Stimulated activated naive CD8-positive, alpha-beta T cell treated with anti-CD3 and anti-CD28 coated beads, Interleukin-15, Interleukin-2, amounts not matched to agents 100 ng/mL and 50 ng/mL, for 24 hours (primary cell): ENCODE results near the gene MAP4K3.
"Not testable (repeated sequence)": the region's sequence is repeated elsewhere in the genome, so short reads cannot be mapped to it uniquely, and the experiment has no call there.

Experiments used
- H3K27ac Mint-ChIP-seq: one replicate; pipeline ENCODE4 v1.8.0; 2021; ENCODE audit warnings: mild to moderate bottlenecking, mixed read lengths
- H3K27me3 Mint-ChIP-seq: one replicate; pipeline ENCODE4 v1.8.0; 2021; ENCODE audit warnings: mixed read lengths
- H3K36me3 Mint-ChIP-seq: one replicate; pipeline ENCODE4 v1.8.0; 2021; ENCODE audit warnings: low read depth, mixed read lengths
- H3K4me1 Mint-ChIP-seq: one replicate; pipeline ENCODE4 v1.8.0; 2021; ENCODE audit warnings: low read depth, mixed read lengths
- H3K4me3 Mint-ChIP-seq: one replicate; pipeline ENCODE4 v1.8.0; 2021; ENCODE audit warnings: mild to moderate bottlenecking, mixed read lengths
- H3K9me3 Mint-ChIP-seq: one replicate; pipeline ENCODE4 v1.8.0; 2021; ENCODE audit warnings: mixed read lengths

Gene MAP4K3

DNA sequence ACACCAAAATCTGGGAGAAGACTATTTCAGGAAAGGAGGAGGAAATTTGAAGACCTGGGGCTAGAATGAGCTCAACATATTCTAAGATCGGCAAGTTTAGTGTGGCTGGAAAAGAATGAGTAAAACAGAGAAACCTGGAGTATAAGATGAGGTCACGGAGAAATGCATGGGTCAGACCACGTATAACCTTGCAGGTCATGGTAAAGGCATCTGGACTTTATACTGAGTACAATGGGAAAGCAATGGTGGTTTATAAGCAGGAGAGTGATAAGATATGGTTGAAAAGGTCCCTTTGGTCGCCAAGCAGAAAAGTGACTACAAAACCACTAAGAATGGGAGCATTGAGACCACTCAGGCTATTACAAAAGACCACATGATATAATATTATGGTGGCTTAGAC lies 102.1 kb downstream of the MAP4K3 start:
- H3K36me3 Mint-ChIP-seq, result peaks cover 26% of the 10 kb centered on the region
- no peak overlapping the region for H3K27ac Mint-ChIP-seq
- no peaks in the 10 kb centered on the region for H3K9me3 Mint-ChIP-seq
- H3K4me1 Mint-ChIP-seq, result peaks cover 18% of the 10 kb centered on the region
- no peaks in the 10 kb centered on the region for H3K27me3 Mint-ChIP-seq
- no peak overlapping the region for H3K4me3 Mint-ChIP-seq

DNA sequence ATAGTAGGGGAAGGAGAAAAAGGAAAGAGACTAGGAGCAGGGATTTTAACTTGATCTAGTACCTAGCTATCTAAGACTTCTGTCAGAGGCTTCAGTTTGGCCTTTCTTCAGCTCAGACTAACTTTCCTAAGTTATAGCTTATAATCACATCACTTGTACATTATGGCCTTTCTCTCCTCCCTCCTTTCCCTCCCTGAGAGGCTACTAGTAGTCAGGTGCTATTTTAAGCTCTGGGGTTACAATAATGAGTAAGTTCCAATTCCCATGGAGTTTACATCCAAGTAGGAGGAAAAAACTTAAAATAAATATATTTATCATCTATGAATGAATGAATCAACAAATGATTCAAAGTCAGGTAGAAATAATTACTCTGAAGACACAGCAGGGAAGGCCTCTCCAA lies 102.6 kb downstream of the MAP4K3 start:
- H3K4me3 Mint-ChIP-seq, result no peak overlapping the region

DNA sequence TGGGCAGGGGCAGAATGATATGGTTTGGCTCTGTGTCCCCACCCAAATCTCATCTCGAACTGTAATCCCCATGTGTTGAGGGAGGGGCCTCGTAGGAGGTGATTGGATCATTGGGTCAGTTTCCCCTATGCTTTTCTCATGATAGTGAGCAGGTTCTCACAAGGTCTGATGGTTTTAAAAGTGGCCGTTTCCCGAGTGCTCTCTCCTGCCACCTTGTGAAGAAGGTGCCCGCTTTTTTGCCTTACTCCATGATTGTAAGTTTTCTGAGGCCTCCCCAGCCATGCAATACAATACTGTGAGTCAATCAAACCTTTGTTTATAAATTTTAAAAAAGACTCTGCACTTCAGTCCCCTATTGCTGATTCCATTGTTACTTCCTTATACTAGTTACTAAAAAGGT lies 110.4 kb downstream of the MAP4K3 start:
- Mint-ChIP-seq H3K36me3 (peaks cover 43% of the 10 kb centered on the region), H3K27me3 (no peaks in the 10 kb centered on the region), H3K9me3 (no peaks in the 10 kb centered on the region), H3K27ac (no peak overlapping the region), H3K4me3 (no peak overlapping the region), H3K4me1 (peaks cover 5% of the 10 kb centered on the region)

More for the DNA sequence above, 102.6 kb downstream of the MAP4K3 start:
- peaks cover 18% of the 10 kb centered on the region for H3K4me1 Mint-ChIP-seq
- peaks cover 29% of the 10 kb centered on the region for H3K36me3 Mint-ChIP-seq
- H3K9me3 Mint-ChIP-seq, result no peaks in the 10 kb centered on the region
- no peak overlapping the region for H3K27ac Mint-ChIP-seq
- H3K27me3 Mint-ChIP-seq, result no peaks in the 10 kb centered on the region

DNA sequence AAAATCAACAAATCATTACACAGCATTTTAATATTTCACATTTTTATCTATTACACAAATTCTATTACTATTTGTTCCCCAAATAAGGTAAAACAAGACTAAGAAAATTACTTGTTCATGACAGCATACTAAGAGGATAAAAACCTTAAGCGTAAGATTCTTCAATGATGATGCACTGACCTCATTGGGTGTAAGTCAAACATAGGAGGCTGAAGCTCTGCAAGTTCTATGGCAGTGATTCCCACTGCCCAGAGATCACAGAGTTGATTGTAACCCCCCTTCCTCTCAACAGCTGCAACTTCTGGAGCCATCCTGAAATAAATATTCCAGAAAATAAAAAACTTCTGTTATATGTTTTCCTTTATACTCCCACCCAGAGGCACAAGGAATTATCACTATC lies 111.1 kb downstream of the MAP4K3 start:
- Mint-ChIP-seq H3K36me3 (peaks cover 39% of the 10 kb centered on the region), H3K9me3 (no peaks in the 10 kb centered on the region), H3K4me3 (no peak overlapping the region), H3K4me1 (peaks cover 5% of the 10 kb centered on the region), H3K27me3 (no peaks in the 10 kb centered on the region), H3K27ac (no peak overlapping the region)

DNA sequence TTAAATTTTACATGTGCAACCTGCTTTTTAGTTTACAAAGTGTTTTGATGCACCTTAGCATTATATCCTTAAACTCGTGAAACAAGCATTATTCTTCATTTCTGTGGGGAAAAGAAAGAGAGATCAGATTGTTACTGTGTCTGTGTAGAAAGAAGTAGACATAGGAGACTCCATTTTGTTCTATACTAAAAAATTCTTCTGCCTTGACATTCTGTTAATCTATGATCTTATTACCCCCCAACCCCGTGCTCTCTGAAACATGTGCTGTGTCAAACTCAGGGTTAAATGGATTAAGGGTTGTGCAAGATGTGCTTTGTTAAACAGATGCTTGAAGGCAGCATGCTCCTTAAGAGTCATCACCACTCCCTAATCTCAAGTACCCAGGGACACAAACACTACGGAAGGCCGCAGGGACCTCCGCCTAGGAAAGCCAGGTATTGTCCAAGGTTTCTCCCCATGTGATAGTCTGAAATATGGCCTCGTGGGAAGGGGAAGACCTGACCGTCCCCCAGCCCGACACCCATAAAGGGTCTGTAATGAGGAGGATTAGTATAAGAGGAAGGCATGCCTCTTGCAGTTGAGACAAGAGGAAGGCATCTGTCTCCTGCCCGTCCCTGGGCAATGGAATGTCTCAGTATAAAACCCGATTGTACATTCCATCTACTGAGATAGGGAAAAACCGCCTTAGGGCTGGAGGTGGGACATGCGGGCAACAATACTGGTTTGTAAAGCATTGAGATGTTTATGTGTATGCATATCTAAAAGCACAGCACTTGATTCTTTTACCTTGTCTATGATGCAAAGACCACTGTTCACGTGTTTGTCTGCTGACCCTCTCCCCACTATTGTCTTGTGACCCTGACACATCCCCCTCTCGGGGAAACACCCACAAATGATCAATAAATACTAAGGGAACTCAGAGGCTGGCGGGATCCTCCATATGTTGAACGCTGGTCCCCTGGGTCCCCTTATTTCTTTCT lies 115.7 kb downstream of the MAP4K3 start:
- H3K27me3 Mint-ChIP-seq, H3K4me3 Mint-ChIP-seq, H3K27ac Mint-ChIP-seq, H3K4me1 Mint-ChIP-seq, H3K9me3 Mint-ChIP-seq: not testable (repeated sequence)
- peaks cover 11% of the 10 kb centered on the region for H3K36me3 Mint-ChIP-seq

DNA sequence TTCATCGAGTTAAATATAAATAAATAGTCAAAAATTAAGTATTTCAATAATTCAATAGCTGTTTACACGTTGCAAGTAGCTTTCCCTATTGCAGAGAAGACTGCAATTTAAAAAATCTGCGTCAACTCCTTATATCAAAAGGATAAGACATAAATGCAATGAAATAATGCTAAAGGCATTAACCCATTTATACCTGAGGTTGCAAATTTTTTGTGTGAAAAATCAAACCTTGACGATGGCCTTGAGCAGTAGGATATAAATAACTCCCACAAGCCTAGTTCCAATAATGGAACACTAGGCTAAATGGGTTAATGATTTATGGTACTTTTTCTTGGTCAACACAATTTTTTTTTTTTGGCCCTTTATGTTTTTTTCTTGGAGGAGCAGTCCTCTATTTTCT lies 116.9 kb downstream of the MAP4K3 start:
- no peaks in the 10 kb centered on the region for H3K4me1 Mint-ChIP-seq
- H3K27ac Mint-ChIP-seq, result no peak overlapping the region
- no peak overlapping the region for H3K4me3 Mint-ChIP-seq
- peaks cover 8% of the 10 kb centered on the region for H3K36me3 Mint-ChIP-seq
- no peaks in the 10 kb centered on the region for H3K27me3 Mint-ChIP-seq
- no peaks in the 10 kb centered on the region for H3K9me3 Mint-ChIP-seq

DNA sequence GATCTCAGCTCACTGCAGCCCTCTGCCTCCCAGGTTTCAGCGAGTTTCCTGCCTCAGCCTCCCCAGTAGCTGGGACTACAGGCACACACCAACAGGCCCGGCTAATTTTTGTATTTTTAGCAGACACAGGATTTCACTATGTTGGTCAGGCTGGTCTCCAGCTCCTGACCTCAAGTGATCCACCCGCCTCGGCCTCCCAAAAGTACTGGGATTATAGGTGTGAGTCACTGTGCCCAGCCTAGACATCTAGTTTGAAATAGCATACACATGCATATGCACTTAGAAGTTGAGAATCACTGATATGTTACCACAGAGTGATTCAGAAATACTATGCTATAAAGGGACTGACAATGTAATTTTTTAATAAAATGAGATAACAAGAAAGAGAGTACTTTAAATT lies 123.5 kb downstream of the MAP4K3 start:
- H3K4me1 Mint-ChIP-seq, result no peaks in the 10 kb centered on the region
- H3K36me3 Mint-ChIP-seq, result peaks cover 14% of the 10 kb centered on the region
- no peaks in the 10 kb centered on the region for H3K27me3 Mint-ChIP-seq
- H3K27ac Mint-ChIP-seq, result no peak overlapping the region
- no peak overlapping the region for H3K4me3 Mint-ChIP-seq
- H3K9me3 Mint-ChIP-seq, result no peaks in the 10 kb centered on the region

DNA sequence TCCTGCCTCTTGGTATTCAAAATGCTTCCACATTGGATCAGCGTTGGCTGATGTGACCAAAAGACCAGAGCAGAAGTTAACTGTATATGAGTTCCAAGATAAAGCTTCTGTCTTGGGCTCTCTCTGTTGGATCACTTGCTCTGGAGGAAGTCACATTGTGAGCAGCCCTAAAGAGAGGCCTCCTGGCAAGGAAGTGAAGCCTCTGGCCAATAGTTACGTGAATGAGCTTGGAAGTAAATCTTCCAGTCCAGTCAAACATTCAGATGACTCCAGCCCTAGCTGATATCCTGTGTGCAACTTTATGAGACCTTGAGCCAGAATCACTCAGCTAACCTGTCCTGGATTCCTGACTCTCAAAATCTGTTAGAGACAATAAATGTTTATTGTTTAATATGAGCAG lies 125.6 kb downstream of the MAP4K3 start:
- no peak overlapping the region for H3K4me3 Mint-ChIP-seq
- H3K9me3 Mint-ChIP-seq, result no peaks in the 10 kb centered on the region
- H3K27ac Mint-ChIP-seq, result no peak overlapping the region
- H3K36me3 Mint-ChIP-seq, result peaks cover 19% of the 10 kb centered on the region
- H3K4me1 Mint-ChIP-seq, result no peaks in the 10 kb centered on the region
- no peaks in the 10 kb centered on the region for H3K27me3 Mint-ChIP-seq

DNA sequence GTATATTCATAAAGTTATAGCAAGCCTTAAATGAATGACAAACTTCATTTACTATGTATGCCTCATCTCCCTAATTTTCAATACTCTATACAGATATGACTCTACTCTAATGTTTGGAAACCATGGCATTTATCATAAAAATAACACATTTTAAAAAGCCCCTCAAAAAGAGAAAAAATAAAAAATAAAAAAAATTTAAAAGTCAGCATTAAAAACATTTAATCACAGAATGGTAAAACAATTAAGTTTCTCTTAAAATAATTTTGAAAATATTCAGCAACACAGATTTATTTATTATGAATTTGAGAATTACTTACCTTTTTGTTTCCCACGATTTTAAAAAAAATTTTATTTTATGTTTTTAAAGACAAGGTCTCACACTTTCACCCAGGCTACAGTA lies 128.3 kb downstream of the MAP4K3 start:
- Mint-ChIP-seq H3K4me1 (no peaks in the 10 kb centered on the region), H3K9me3 (no peaks in the 10 kb centered on the region), H3K27ac (no peak overlapping the region), H3K27me3 (no peaks in the 10 kb centered on the region), H3K4me3 (no peak overlapping the region), H3K36me3 (peaks cover 21% of the 10 kb centered on the region)

DNA sequence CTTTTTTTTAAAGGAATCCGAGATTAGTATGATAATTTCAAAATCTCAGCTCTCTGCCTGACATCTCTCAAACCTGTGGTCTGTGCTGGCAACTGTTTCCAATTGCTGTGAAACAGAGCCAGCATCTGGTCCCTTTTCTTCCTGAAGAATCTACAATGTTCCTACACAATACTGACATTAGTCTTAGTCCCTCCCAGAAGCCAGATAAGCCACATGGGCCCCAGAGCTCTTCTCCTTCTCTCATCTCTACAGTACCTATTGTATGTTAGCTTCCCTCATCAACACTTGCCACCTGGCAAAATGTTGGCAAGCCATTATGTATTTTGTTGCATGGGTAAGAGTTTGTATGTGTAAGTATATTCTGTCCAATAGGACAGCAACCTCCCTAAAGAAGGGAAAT lies 130.5 kb downstream of the MAP4K3 start:
- H3K27me3 Mint-ChIP-seq, result no peaks in the 10 kb centered on the region
- no peaks in the 10 kb centered on the region for H3K4me1 Mint-ChIP-seq
- peaks cover 12% of the 10 kb centered on the region for H3K36me3 Mint-ChIP-seq
- H3K27ac Mint-ChIP-seq, result no peak overlapping the region
- no peaks in the 10 kb centered on the region for H3K9me3 Mint-ChIP-seq
- H3K4me3 Mint-ChIP-seq, result no peak overlapping the region

DNA sequence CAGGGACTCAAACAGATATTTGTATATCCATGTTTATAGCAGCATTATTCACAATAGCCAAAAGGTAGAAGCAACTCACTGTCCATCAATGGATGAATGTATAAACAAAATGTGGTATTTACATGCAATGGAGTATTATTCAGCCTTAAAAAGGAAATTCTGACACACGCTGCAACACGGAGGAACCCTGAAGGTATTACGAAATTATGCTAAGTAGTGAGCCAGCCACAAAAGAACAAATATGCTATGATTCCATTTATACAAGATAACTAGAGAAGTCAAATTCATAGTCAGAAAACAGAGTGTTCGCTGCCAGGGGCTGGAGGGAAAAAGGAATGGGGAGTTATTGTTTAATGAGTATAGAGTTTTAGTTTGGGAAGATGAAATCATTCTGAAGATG lies 132.4 kb downstream of the MAP4K3 start:
- Mint-ChIP-seq H3K27ac (no peak overlapping the region), H3K27me3 (no peaks in the 10 kb centered on the region), H3K4me1 (no peaks in the 10 kb centered on the region), H3K4me3 (no peak overlapping the region), H3K9me3 (no peaks in the 10 kb centered on the region), H3K36me3 (peaks cover 12% of the 10 kb centered on the region)

DNA sequence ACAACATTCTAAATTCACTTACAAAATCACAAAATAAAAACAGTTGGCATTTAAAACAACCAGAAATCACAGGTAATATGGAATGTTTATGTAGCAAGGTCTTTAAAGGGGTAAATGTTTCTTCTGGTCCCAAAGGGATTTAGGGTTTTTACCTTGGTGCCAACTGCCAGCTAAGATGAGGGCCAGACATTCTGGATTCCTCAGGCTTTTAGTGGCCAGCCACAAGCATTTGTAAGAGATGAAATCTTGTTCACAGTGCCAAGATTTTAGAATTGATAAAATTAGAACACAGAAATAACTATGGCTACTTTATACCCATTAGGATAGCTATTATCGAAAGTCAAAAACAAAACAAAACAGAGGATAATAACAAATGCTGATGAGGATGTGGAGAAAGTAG lies 132.9 kb downstream of the MAP4K3 start:
- Mint-ChIP-seq H3K9me3 (no peaks in the 10 kb centered on the region), H3K27me3 (no peaks in the 10 kb centered on the region), H3K4me3 (no peak overlapping the region), H3K4me1 (no peaks in the 10 kb centered on the region), H3K36me3 (peaks cover 12% of the 10 kb centered on the region), H3K27ac (no peak overlapping the region)

DNA sequence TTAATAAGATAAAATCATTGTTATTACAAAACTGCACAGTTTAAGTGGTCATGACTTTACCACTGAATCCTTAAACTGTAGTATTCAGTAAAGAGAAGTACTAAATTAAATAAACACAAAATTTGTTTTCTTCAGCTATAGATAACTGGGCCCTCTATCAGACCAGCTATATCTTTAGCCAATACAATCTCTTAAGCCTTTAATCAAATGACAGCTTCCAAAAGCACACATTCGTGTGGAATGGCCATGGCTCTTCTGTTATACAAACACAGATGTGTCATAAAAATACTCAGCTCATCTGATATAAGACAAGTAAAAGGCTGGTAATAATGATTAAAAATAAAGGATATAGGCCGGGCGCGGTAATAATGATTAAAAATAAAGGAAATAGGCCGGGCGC lies 135.7 kb downstream of the MAP4K3 start:
- peaks cover 12% of the 10 kb centered on the region for H3K36me3 Mint-ChIP-seq
- no peak overlapping the region for H3K27ac Mint-ChIP-seq
- no peaks in the 10 kb centered on the region for H3K27me3 Mint-ChIP-seq
- H3K4me1 Mint-ChIP-seq, result no peaks in the 10 kb centered on the region
- H3K4me3 Mint-ChIP-seq, result no peak overlapping the region
- no peaks in the 10 kb centered on the region for H3K9me3 Mint-ChIP-seq

DNA sequence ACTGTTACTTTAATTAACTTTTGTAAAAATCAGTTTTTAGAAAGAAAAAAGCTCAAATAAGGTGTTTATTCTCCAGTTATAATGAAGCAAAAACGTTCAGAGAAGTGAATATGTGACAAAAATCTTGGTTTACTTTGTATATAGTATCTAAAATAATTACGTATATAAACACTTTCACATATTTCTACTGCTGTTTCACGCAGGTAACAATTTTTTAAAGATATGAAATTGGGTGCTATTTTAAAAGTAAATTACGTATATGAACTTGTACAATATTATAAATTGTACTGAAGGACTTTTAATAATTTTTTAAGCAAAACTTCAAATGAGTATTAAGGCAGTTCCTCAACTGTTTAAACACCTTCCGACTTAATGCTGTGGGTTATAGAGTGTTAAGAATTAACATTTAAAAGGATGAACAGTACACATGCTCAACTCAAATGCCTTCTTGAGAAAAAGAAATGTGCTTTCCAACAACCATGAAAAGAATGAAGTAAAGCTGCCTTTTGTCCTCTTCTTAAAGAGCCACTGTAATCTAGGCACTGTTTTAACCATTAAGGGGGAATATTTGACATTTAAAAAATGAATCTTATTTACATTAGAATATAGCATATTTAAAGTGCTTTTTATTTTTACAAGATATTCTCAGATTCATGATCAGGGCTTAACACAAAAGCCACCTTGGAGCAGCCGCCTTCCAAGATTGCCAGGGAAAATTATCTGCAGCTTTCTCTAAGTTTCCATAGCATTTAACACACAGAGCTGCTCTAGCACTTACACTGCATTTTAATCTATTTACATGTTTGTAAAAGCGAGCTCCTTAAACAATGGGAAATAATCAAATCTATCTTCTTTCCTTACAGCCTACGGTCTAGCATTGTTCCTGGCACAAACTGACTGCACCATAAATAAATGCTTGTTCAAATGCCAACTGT lies 136.8 kb downstream of the MAP4K3 start:
- H3K9me3 Mint-ChIP-seq, result no peaks in the 10 kb centered on the region

DNA sequence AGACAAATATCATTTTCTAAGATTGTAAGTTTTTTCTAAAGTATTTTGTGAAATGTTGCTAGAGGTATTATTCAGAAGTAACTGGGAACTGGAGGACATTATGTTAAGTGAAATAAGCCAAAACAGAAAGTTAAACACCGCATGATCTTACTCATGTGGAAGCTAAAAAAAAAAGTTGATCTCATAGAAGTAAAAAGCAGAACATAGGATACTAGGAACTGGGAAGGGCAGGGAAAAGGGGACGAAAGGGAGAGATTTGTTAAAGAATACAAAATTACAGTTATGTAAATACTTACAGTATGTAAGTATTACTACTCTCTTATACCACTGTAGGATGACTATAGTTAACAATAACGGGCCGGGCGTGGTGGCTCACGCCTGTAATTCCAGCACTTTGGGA lies 146.7 kb downstream of the MAP4K3 start:
- H3K9me3 Mint-ChIP-seq, result no peaks in the 10 kb centered on the region
- no peak overlapping the region for H3K4me3 Mint-ChIP-seq
- H3K36me3 Mint-ChIP-seq, result peaks cover 27% of the 10 kb centered on the region
- H3K27me3 Mint-ChIP-seq, result no peaks in the 10 kb centered on the region
- no peaks in the 10 kb centered on the region for H3K4me1 Mint-ChIP-seq
- no peak overlapping the region for H3K27ac Mint-ChIP-seq

More for the DNA sequence above, 136.8 kb downstream of the MAP4K3 start:
- Mint-ChIP-seq H3K36me3 (peaks cover 10% of the 10 kb centered on the region), H3K4me3 (no peak overlapping the region), H3K27ac (no peak overlapping the region), H3K4me1 (no peaks in the 10 kb centered on the region), H3K27me3 (no peaks in the 10 kb centered on the region)
